ENCODE results near the gene VPREB3.

VPREB3 gene

GRCh38 chr22:23715806-23716375, 38.3 kb downstream of the VPREB3 start:
- no peak overlapping the region for H2BK120ac ChIP-seq (ENCODE audit: low read depth, low read length)
- H3K79me2 ChIP-seq (ENCODE audit: control insufficient read depth, insufficient read depth, low read length) = no peaks in the 10 kb centered on the region
- no peak overlapping the region for H2BK15ac ChIP-seq (replicated peaks; ENCODE audit: low read depth)
- no peaks in the 10 kb centered on the region for H3K27me3 ChIP-seq (ENCODE audit: insufficient read depth, low read length, poor library complexity)
- H3K4me1 ChIP-seq (ENCODE audit: control insufficient read depth, low read depth, low read length) = no peaks in the 10 kb centered on the region
- no peak overlapping the region for H3K9ac ChIP-seq (ENCODE audit: low read length)
- H3K79me1 ChIP-seq (ENCODE audit: low read length) = peaks cover 2% of the 10 kb centered on the region
- no peak overlapping the region for H2BK5ac ChIP-seq (ENCODE audit: low read length)
- no peak overlapping the region for H4K5ac ChIP-seq (ENCODE audit: low read length)
- H3K4me3 ChIP-seq (ENCODE audit: low read length) = no peak overlapping the region
- H3K18ac ChIP-seq (ENCODE audit: low read length) = no peak overlapping the region
- no peak overlapping the region for H2AK5ac ChIP-seq (ENCODE audit: low read length)
- no peak for DNase-seq
- peak overlapping the region; percentile 7 for H3K23ac ChIP-seq (ENCODE audit: low read length)
- H3K4ac ChIP-seq (ENCODE audit: low read depth, low read length) = no peak overlapping the region
- no peak overlapping the region for H4K8ac ChIP-seq (ENCODE audit: low read depth, low read length)
- H3K36me3 ChIP-seq (ENCODE audit: control insufficient read depth, insufficient read depth, low read length) = no peaks in the 10 kb centered on the region
- WGBS (ENCODE audit: extremely low coverage, insufficient coverage, low lambda C conversion rate) = no CpG with 5 or more reads among the region's 18 CpGs
- H3K56ac ChIP-seq (ENCODE audit: low read length) = no peak overlapping the region
- H3K4me2 ChIP-seq (ENCODE audit: low read length) = no peak overlapping the region
- H3K27ac ChIP-seq (ENCODE audit: low read depth, low read length) = no peak overlapping the region

DNA sequence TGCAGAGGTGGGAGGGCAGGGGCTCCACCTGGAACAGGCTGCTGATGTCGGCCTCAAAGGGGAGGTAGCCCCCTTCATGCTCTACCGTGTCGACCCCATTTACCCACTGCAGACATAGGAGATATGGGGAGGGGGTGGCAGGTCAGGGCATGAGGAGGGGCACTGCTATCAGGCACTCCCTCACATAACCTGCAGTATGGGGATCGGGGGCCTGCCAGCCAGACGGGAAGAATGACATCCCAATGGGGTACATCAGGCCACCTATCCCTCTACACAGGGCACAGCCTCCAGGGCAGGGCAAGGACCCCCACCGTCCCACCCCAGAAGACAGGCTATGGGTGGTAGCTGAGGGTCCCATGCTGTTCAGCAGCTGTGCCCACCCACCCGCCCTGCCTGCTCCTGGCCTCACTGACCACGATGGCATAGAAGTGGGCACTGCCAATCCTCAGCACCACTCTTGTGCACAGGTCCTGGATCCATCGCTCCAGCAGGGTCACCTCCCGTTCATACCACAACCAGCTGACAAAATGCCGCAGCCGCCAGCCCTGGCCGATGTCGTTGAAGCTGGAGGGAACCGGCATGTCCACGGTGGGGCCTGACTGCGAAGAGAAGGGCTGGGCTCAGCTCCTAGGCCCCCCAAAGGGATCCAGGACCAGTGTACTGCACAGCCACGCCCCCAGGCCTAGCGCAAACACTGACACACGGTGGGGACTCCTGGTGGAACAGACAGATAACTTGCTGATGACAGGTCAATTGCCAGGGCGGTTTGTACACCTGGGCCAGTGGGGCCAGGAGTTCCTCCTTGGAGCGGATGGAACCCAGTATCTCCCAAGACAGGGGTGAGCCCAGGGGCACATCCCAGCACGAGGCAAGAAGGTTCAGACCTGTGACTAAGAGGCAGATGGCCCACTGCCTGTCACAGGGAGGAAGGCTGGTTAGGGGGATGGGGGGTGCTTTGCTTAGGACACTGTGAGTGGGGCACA, 39.3 kb downstream of the VPREB3 start:
- H3K23ac ChIP-seq (ENCODE audit: low read length) = no peak overlapping the region
- no peak overlapping the region for H3K4me3 ChIP-seq (ENCODE audit: low read length)
- no peak overlapping the region for H3K56ac ChIP-seq (ENCODE audit: low read length)
- H3K9ac ChIP-seq (ENCODE audit: low read length) = no peak overlapping the region
- H3K27me3 ChIP-seq (ENCODE audit: insufficient read depth, low read length, poor library complexity) = no peaks in the 10 kb centered on the region
- H2BK5ac ChIP-seq (ENCODE audit: low read length) = no peak overlapping the region
- no peaks in the 10 kb centered on the region for H3K79me2 ChIP-seq (ENCODE audit: control insufficient read depth, insufficient read depth, low read length)
- no peak overlapping the region for H3K4me2 ChIP-seq (ENCODE audit: low read length)
- H2AK5ac ChIP-seq (ENCODE audit: low read length) = no peak overlapping the region
- no CpG with 5 or more reads among the region's 23 CpGs for WGBS (ENCODE audit: extremely low coverage, insufficient coverage, low lambda C conversion rate)
- H3K4ac ChIP-seq (ENCODE audit: low read depth, low read length) = no peak overlapping the region
- H3K27ac ChIP-seq (ENCODE audit: low read depth, low read length) = no peak overlapping the region
- H4K5ac ChIP-seq (ENCODE audit: low read length) = no peak overlapping the region
- no peak overlapping the region for H2BK120ac ChIP-seq (ENCODE audit: low read depth, low read length)
- H2BK15ac ChIP-seq (replicated peaks; ENCODE audit: low read depth) = no peak overlapping the region
- no peaks in the 10 kb centered on the region for H3K4me1 ChIP-seq (ENCODE audit: control insufficient read depth, low read depth, low read length)
- H3K79me1 ChIP-seq (ENCODE audit: low read length) = peaks cover 2% of the 10 kb centered on the region
- no peak overlapping the region for H4K8ac ChIP-seq (ENCODE audit: low read depth, low read length)
- no peak overlapping the region for H3K18ac ChIP-seq (ENCODE audit: low read length)
- DNase-seq = no peak
- H3K36me3 ChIP-seq (ENCODE audit: control insufficient read depth, insufficient read depth, low read length) = no peaks in the 10 kb centered on the region

GRCh38 chr22:23713696-23714595, 40.3 kb downstream of the VPREB3 start:
- no peak overlapping the region for H3K4me3 ChIP-seq (ENCODE audit: low read length)
- H3K56ac ChIP-seq (ENCODE audit: low read length) = no peak overlapping the region
- WGBS (ENCODE audit: extremely low coverage, insufficient coverage, low lambda C conversion rate) = no CpG with 5 or more reads among the region's 28 CpGs
- no peaks in the 10 kb centered on the region for H3K4me1 ChIP-seq (ENCODE audit: control insufficient read depth, low read depth, low read length)
- H3K23ac ChIP-seq (ENCODE audit: low read length) = no peak overlapping the region
- no peak overlapping the region for H4K8ac ChIP-seq (ENCODE audit: low read depth, low read length)
- peaks cover 2% of the 10 kb centered on the region for H3K79me1 ChIP-seq (ENCODE audit: low read length)
- H2AK5ac ChIP-seq (ENCODE audit: low read length) = no peak overlapping the region
- no peak overlapping the region for H3K27ac ChIP-seq (ENCODE audit: low read depth, low read length)
- H2BK15ac ChIP-seq (replicated peaks; ENCODE audit: low read depth) = no peak overlapping the region
- no peak overlapping the region for H3K9ac ChIP-seq (ENCODE audit: low read length)
- H3K18ac ChIP-seq (ENCODE audit: low read length) = no peak overlapping the region
- H3K36me3 ChIP-seq (ENCODE audit: control insufficient read depth, insufficient read depth, low read length) = no peaks in the 10 kb centered on the region
- no peak overlapping the region for H2BK120ac ChIP-seq (ENCODE audit: low read depth, low read length)
- H2BK5ac ChIP-seq (ENCODE audit: low read length) = no peak overlapping the region
- no peaks in the 10 kb centered on the region for H3K79me2 ChIP-seq (ENCODE audit: control insufficient read depth, insufficient read depth, low read length)
- H3K27me3 ChIP-seq (ENCODE audit: insufficient read depth, low read length, poor library complexity) = no peaks in the 10 kb centered on the region
- DNase-seq = no peak
- H4K5ac ChIP-seq (ENCODE audit: low read length) = no peak overlapping the region
- H3K4ac ChIP-seq (ENCODE audit: low read depth, low read length) = no peak overlapping the region
- no peak overlapping the region for H3K4me2 ChIP-seq (ENCODE audit: low read length)

DNA sequence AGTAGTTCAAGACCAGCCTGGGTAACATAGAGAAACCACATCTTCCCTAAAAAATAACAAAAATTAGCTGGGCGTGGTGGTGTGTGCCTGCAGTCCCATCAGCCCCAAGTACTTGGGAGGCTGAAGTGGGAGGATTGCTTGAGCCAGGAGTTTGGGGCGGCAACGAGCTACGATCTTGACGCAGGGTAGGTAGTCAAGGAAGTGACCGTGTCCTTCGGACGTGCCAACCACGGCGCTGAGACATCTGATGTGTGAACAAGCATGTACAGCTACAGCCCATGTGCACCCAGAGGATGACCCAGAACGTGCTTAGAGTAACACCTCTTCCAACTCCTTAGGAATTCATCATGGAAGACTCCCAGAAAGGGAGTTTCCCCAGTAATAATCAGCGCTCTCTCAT, 42.0 kb downstream of the VPREB3 start:
- no peaks in the 10 kb centered on the region for H3K27me3 ChIP-seq (ENCODE audit: insufficient read depth, low read length, poor library complexity)
- no peak overlapping the region for H3K4me2 ChIP-seq (ENCODE audit: low read length)
- no peak overlapping the region for H2BK120ac ChIP-seq (ENCODE audit: low read depth, low read length)
- no peak overlapping the region for H4K5ac ChIP-seq (ENCODE audit: low read length)
- H3K9ac ChIP-seq (ENCODE audit: low read length) = no peak overlapping the region
- no CpG with 5 or more reads among the region's 12 CpGs for WGBS (ENCODE audit: extremely low coverage, insufficient coverage, low lambda C conversion rate)
- H3K79me2 ChIP-seq (ENCODE audit: control insufficient read depth, insufficient read depth, low read length) = no peaks in the 10 kb centered on the region
- no peak overlapping the region for H3K23ac ChIP-seq (ENCODE audit: low read length)
- no peak for DNase-seq
- no peak overlapping the region for H3K4ac ChIP-seq (ENCODE audit: low read depth, low read length)
- H4K8ac ChIP-seq (ENCODE audit: low read depth, low read length) = no peak overlapping the region
- H3K56ac ChIP-seq (ENCODE audit: low read length) = no peak overlapping the region
- no peak overlapping the region for H2BK5ac ChIP-seq (ENCODE audit: low read length)
- H3K4me3 ChIP-seq (ENCODE audit: low read length) = no peak overlapping the region
- H2AK5ac ChIP-seq (ENCODE audit: low read length) = no peak overlapping the region
- H3K27ac ChIP-seq (ENCODE audit: low read depth, low read length) = no peak overlapping the region
- H2BK15ac ChIP-seq (replicated peaks; ENCODE audit: low read depth) = no peak overlapping the region
- H3K4me1 ChIP-seq (ENCODE audit: control insufficient read depth, low read depth, low read length) = no peaks in the 10 kb centered on the region
- H3K79me1 ChIP-seq (ENCODE audit: low read length) = peaks cover 2% of the 10 kb centered on the region
- no peak overlapping the region for H3K18ac ChIP-seq (ENCODE audit: low read length)
- peaks cover 1% of the 10 kb centered on the region for H3K36me3 ChIP-seq (ENCODE audit: control insufficient read depth, insufficient read depth, low read length)

GRCh38 chr22:23709107-23709506, 45.1 kb downstream of the VPREB3 start:
- Histone ChIP-seq H2BK5ac (ENCODE audit: low read length) (no peak overlapping the region), H3K27ac (ENCODE audit: low read depth, low read length) (no peak overlapping the region), H3K4me2 (ENCODE audit: low read length) (no peak overlapping the region), H3K4ac (ENCODE audit: low read depth, low read length) (no peak overlapping the region), H2BK120ac (ENCODE audit: low read depth, low read length) (no peak overlapping the region), H3K9ac (ENCODE audit: low read length) (no peak overlapping the region), H3K4me1 (ENCODE audit: control insufficient read depth, low read depth, low read length) (no peaks in the 10 kb centered on the region), H3K79me2 (ENCODE audit: control insufficient read depth, insufficient read depth, low read length) (no peaks in the 10 kb centered on the region), H3K18ac (ENCODE audit: low read length) (no peak overlapping the region), H3K79me1 (ENCODE audit: low read length) (peaks cover 4% of the 10 kb centered on the region), H2AK5ac (ENCODE audit: low read length) (no peak overlapping the region), H2BK15ac (replicated peaks; ENCODE audit: low read depth) (no peak overlapping the region), H3K23ac (ENCODE audit: low read length) (no peak overlapping the region), H3K4me3 (ENCODE audit: low read length) (no peak overlapping the region), H3K36me3 (ENCODE audit: control insufficient read depth, insufficient read depth, low read length) (peaks cover 5% of the 10 kb centered on the region), H3K56ac (ENCODE audit: low read length) (no peak overlapping the region), H4K5ac (ENCODE audit: low read length) (no peak overlapping the region), H3K27me3 (ENCODE audit: insufficient read depth, low read length, poor library complexity) (no peaks in the 10 kb centered on the region), H4K8ac (ENCODE audit: low read depth, low read length) (no peak overlapping the region)
- no CpG with 5 or more reads among the region's 2 CpGs for WGBS (ENCODE audit: extremely low coverage, insufficient coverage, low lambda C conversion rate)
- DNase-seq = peak; percentile 67
